HG02884 (cell line): ENCODE results near the gene NAT16.
"Not testable (repeated sequence)": the region's sequence is repeated elsewhere in the genome, so short reads cannot be mapped to it uniquely, and the experiment has no call there.

Experiments used
- ATAC-seq: cut with Tn5 transposase; IDR thresholded peaks from one replicate; pipeline ENCODE4 v1.9.1; 2021; ENCODE audit warnings: mild to moderate bottlenecking, moderate library complexity; ENCODE audit not compliant: unreplicated experiment

Gene NAT16

GRCh38 chr7:101180130-101180755, at the start of gene NAT16:
TSS of gene NAT16 (minus strand) at chr7:101180293. CDS start at chr7:101174807, 5,486 bp downstream.
- no peak for ATAC-seq

GRCh38 chr7:101226721-101227120, 46.6 kb upstream of the NAT16 start:
- ATAC-seq = no peak

GRCh38 chr7:101225650-101226049, 45.6 kb upstream of the NAT16 start:
- no peak for ATAC-seq

GRCh38 chr7:101223528-101223927, 43.4 kb upstream of the NAT16 start:
- no peak for ATAC-seq

GRCh38 chr7:101222275-101222830, 42.3 kb upstream of the NAT16 start:
- no peak for ATAC-seq

GRCh38 chr7:101220295-101220694, 40.2 kb upstream of the NAT16 start:
- ATAC-seq = no peak

GRCh38 chr7:101218236-101219125, 38.4 kb upstream of the NAT16 start:
- no peak for ATAC-seq

- ATAC-seq = peak; percentile 68
Observed at GRCh38 chr7:101217388-101218235, 37.5 kb upstream of the NAT16 start, which contains the start of the genes PLOD3 and ZNHIT1. TSS of gene PLOD3 (minus strand) at chr7:101217581. CDS start at chr7:101217274, 307 bp downstream. TSS of gene ZNHIT1 (plus strand) at chr7:101218165. CDS start at chr7:101218196, 31 bp downstream.

GRCh38 chr7:101216860-101217387, 36.8 kb upstream of the NAT16 start:
- peak; percentile 10 for ATAC-seq

GRCh38 chr7:101216001-101216859, 36.1 kb upstream of the NAT16 start:
- ATAC-seq = no peak

GRCh38 chr7:101212014-101212413, 31.9 kb upstream of the NAT16 start:
- no peak for ATAC-seq

GRCh38 chr7:101211501-101211900, 31.4 kb upstream of the NAT16 start:
- ATAC-seq = no peak

- ATAC-seq = no peak
Observed at GRCh38 chr7:101210143-101210542, 30.1 kb upstream of the NAT16 start.

- no peak for ATAC-seq
Observed at GRCh38 chr7:101208794-101209193, 28.7 kb upstream of the NAT16 start.

- ATAC-seq = no peak
Observed at GRCh38 chr7:101207459-101207858, 27.4 kb upstream of the NAT16 start.

GRCh38 chr7:101206665-101207042, 26.6 kb upstream of the NAT16 start:
- ATAC-seq = no peak

GRCh38 chr7:101205901-101206664, 26.0 kb upstream of the NAT16 start:
- ATAC-seq = no peak

- not testable (repeated sequence) for ATAC-seq
Observed at GRCh38 chr7:101203740-101204738, 23.9 kb upstream of the NAT16 start.
